ENCODE results near the gene PDLIM1. TPM values are rescaled to one million over a fixed set of nuclear protein-coding genes. Genes with fewer than 3 reads are reported as not detected.
"Not testable (repeated sequence)": the region's sequence is repeated elsewhere in the genome, so short reads cannot be mapped to it uniquely, and the experiment has no call there.

Gene PDLIM1
- total RNA-seq, 1 donor from 2014 or later: 117 TPM

- H3K4me3 ChIP-seq (ENCODE audit: low read depth, low read length): no peak overlapping the region
- TF ChIP-seq CTCF (conservative IDR thresholded peaks at IDR 0.05; ENCODE audit: low read depth, low read length): no peak
- DNase-seq (ENCODE audit: low read depth): no peak
These were observed 53.2 kb downstream of the PDLIM1 start for GRCh38 chr10:95237376-95238170.

- no peak for DNase-seq (ENCODE audit: low read depth)
- no peak overlapping the region for H3K4me3 ChIP-seq (ENCODE audit: low read depth, low read length)
- TF ChIP-seq CTCF (conservative IDR thresholded peaks at IDR 0.05; ENCODE audit: low read depth, low read length): no peak
These were observed 54.5 kb downstream of the PDLIM1 start for GRCh38 chr10:95236068-95236903.

- no peak for TF ChIP-seq CTCF (conservative IDR thresholded peaks at IDR 0.05; ENCODE audit: low read depth, low read length)
- no peak for DNase-seq (ENCODE audit: low read depth)
- H3K4me3 ChIP-seq (ENCODE audit: low read depth, low read length): no peak overlapping the region
These were observed 55.1 kb downstream of the PDLIM1 start for GRCh38 chr10:95235676-95236067.

- no peak for DNase-seq (ENCODE audit: low read depth)
These were observed 55.9 kb downstream of the PDLIM1 start for GRCh38 chr10:95234951-95235350.

GRCh38 chr10:95233377-95234034 lies 57.3 kb downstream of the PDLIM1 start:
- H3K4me3 ChIP-seq (ENCODE audit: low read depth, low read length): no peak overlapping the region
- DNase-seq (ENCODE audit: low read depth): no peak
- no peak for TF ChIP-seq CTCF (conservative IDR thresholded peaks at IDR 0.05; ENCODE audit: low read depth, low read length)

More at GRCh38 chr10:95234951-95235350, 55.9 kb downstream of the PDLIM1 start:
- TF ChIP-seq CTCF (conservative IDR thresholded peaks at IDR 0.05; ENCODE audit: low read depth, low read length): no peak
- H3K4me3 ChIP-seq (ENCODE audit: low read depth, low read length): no peak overlapping the region

GRCh38 chr10:95230677-95231586 lies 59.9 kb downstream of the PDLIM1 start:
- peak overlapping the region; percentile 49 for H3K4me3 ChIP-seq (ENCODE audit: low read depth, low read length)
- DNase-seq (ENCODE audit: low read depth): not testable (repeated sequence)

All from epithelial cell of proximal tubule (primary cell).